HG02798 (cell line): ENCODE measurements around the gene FGR.
"Not testable (repeated sequence)": the region's sequence is repeated elsewhere in the genome, so short reads cannot be mapped to it uniquely, and the experiment has no call there.

Experiments
- ATAC-seq: cut with Tn5 transposase; IDR thresholded peaks from one replicate; pipeline ENCODE4 v1.9.1; 2021; ENCODE audit warnings: mild to moderate bottlenecking; ENCODE audit not compliant: unreplicated experiment, poor library complexity

The FGR gene

GRCh38 chr1:27638805-27639204, 3.8 kb upstream of the FGR start:
- no peak for ATAC-seq

- ATAC-seq = no peak
These were observed 3.2 kb upstream of the FGR start for GRCh38 chr1:27638047-27638734.

GRCh38 chr1:27635396-27636142, 584 bp upstream of the FGR start:
- ATAC-seq = no peak

- ATAC-seq = no peak
These were observed 604 bp downstream of the FGR start for GRCh38 chr1:27634177-27634984.

GRCh38 chr1:27633640-27634176, 1.3 kb downstream of the FGR start:
- ATAC-seq = no peak

- ATAC-seq = no peak
These were observed 1.7 kb downstream of the FGR start for GRCh38 chr1:27633298-27633610.

GRCh38 chr1:27632387-27633297, 2.3 kb downstream of the FGR start:
- peak; percentile 34 for ATAC-seq

GRCh38 chr1:27630859-27631491, 4.0 kb downstream of the FGR start:
- peak; percentile 27 for ATAC-seq

- no peak for ATAC-seq
These were observed 6.3 kb downstream of the FGR start for GRCh38 chr1:27628712-27629111.

- not testable (repeated sequence) for ATAC-seq
These were observed 7.3 kb downstream of the FGR start for GRCh38 chr1:27627733-27628132.

GRCh38 chr1:27627061-27627460, 7.9 kb downstream of the FGR start:
- no peak for ATAC-seq

- ATAC-seq = peak; percentile 31
These were observed 8.7 kb downstream of the FGR start for GRCh38 chr1:27626031-27626935.

GRCh38 chr1:27624467-27625178, 10.4 kb downstream of the FGR start:
- ATAC-seq = no peak

GRCh38 chr1:27623327-27624212, 11.4 kb downstream of the FGR start:
- ATAC-seq = no peak

GRCh38 chr1:27622828-27623227, 12.2 kb downstream of the FGR start:
- ATAC-seq = no peak

- ATAC-seq = no peak
These were observed 13.7 kb downstream of the FGR start for GRCh38 chr1:27621051-27621920.
